GM21529 (cell line): Measurements from ENCODE around the gene SPOUT1.
A peak's percentile ranks its signal among the peaks of the same experiment; 100 is the strongest.
"Not testable (repeated sequence)": the region's sequence is repeated elsewhere in the genome, so short reads cannot be mapped to it uniquely, and the experiment has no call there.

Source experiments
- ATAC-seq: cut with Tn5 transposase; IDR thresholded peaks from one replicate; pipeline ENCODE4 v1.9.1; 2021; ENCODE audit not compliant: unreplicated experiment

The SPOUT1 gene

DNA sequence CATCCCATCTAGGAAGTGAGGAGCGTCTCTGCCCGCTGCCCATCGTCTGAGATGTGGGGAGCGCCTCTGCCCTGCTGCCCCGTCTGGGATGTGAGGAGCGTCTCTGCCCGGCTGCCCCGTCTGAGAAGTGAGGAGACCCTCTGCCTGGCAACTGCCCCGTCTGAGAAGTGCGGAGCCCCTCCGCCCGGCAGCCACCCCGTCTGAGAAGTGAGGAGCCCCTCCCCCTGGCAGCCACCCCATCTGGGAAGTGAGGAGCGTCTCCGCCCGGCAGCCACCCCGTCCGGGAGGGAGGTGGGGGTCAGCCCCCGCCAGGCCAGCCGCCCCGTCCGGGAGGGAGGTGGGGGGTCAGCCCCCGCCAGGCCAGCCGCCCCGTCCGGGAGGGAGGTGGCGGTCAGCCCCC lies 49.5 kb downstream of the SPOUT1 start:
- ATAC-seq, result not testable (repeated sequence)

DNA sequence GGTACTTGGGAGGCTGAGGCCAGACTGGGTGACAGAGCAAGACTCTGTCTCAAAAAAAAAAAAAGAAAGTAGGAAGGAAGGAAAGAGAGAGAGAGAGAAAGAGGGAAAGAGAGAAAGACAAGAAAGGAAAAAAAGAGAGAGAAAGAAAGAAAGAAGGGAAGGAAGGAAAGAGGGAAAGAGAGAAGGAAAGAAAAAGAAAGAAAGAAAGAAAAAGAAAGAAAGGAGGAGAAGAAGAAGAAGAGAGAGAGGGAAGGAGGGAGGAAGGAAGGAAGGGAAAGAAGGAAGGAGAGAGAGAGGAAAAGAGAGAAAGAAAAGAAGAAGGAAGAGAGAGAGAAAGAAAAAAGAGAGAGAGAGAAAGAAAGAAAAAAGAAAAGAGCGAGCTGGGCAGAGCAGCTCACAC lies 54.8 kb downstream of the SPOUT1 start:
- no peak for ATAC-seq

GRCh38 chr9:128773049-128773448 lies 56.5 kb downstream of the SPOUT1 start:
- ATAC-seq, result no peak

DNA sequence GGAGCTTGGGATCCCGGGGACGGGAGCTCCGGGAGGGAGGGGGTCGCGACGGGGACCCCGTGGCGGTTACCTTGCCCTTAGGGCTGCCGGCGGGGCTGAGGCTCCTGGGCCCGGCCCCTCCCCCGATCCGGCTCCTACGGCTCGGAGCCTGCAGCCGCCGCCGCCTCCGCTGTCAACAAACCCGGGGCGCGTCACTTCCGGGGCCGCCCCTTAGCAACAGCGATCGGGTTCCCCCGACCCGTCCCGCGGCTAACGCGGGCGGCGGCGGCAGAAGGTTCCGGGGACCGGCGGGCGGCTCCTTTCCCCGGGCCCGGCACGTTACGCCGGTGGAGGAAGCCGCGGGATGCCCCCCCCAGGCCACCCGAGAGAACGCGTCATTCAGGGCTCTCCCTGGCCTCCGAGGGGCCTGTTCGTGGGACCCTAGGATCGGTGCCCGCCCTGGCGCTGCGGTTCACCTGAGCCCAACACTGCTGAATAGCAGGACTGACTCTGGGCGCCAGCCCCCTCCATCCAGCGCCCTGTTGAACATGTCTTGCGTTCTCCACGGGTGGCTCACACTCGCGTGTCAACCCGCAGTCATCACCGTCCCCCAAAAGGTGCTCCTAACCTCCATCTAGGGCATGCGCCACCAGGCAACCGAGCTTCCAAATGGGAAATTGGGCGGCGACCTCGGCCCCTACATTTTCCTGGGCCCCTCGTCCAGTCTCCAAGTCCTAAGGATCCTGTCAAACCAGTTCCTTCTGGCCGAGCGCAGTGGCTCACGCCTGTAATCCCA lies 57.7 kb downstream of the SPOUT1 start, which contains the start of gene ZER1:
Gene ZER1, minus strand, starts transcription at position 183 of the 775 bp plus-strand sequence. CDS start 16,362 bp downstream, outside the sequence.
- peak; percentile 91 for ATAC-seq

GRCh38 chr9:128771094-128771721 lies 58.4 kb downstream of the SPOUT1 start:
- ATAC-seq, result peak; percentile 20

DNA sequence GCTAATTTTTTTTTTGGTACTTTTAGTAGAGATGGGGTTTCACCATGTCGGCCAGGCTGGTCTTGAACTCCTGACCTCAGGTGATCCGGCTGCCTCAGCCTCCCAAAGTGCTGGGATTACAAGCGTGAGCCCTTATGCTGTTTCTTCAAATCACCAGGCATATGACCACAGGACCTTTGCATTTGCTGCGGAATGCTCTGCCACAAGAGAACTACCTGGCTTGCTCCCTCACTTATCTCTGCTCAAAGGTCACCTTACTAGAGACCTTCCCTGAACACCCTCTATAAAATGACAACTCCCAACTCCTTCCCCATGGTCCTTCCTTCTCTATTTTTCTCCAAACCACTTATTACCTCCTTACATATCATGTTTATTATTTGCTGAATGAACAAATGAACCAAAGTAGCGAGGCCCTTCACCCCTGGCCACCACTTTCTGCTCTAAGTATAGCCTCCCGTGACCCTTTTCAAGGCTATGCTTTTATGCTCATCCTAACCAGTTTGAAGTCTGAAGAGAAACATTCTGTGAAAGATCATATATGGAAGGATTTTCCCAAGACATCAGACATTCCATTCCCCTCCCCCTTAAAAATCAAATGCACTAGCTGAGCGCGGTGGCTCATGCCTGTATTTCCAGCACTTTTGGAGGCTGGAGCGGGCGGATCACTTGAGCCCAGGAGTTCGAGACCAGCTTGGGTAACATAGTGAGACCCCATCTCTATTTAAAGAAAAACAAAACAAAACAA lies 59.1 kb downstream of the SPOUT1 start:
- ATAC-seq, result no peak
